GM12874 (cell line): ENCODE results near the gene PHOX2B.

Experiments
- CTCF ChIP-seq: IDR thresholded peaks from 2 replicates; pipeline ENCODE4 v1.5.1; 2011; ENCODE audit warnings: low read depth, mild to moderate bottlenecking, control low read depth, low read length, moderate library complexity; ENCODE audit not compliant: insufficient read depth

PHOX2B gene

GRCh38 chr4:41701983-41702382 is 46.5 kb downstream of the PHOX2B start:
- TF ChIP-seq CTCF: no peak

GRCh38 chr4:41696763-41697162 is 51.8 kb downstream of the PHOX2B start:
- TF ChIP-seq CTCF: no peak

- TF ChIP-seq CTCF: no peak
Measured at GRCh38 chr4:41696131-41696530, 52.4 kb downstream of the PHOX2B start.
